Vagina (tissue), 2 donors: ENCODE measurements around the gene SUPT6H.

ENCODE experiments used
- POLR2A ChIP-seq, 2 donors: fragments of 450-650 bp; IDR thresholded peaks; one replicate each; pipeline ENCODE4 v1.6.1; 2017; ENCODE audit warnings: antibody characterized with exemption in 2 of 2, mild to moderate bottlenecking in 2 of 2, moderate library complexity in 2 of 2
- POLR2AphosphoS5 ChIP-seq, 2 donors: sonication (generic); formaldehyde crosslinking; IDR thresholded peaks; one replicate each; pipeline ENCODE4 v1.9.0; 2017; ENCODE audit warnings: antibody characterized with exemption in 2 of 2, mild to moderate bottlenecking in 2 of 2, low read depth in 1 of 2; ENCODE audit not compliant: insufficient read depth in 1 of 2
- TF ChIP-seq, protein P1 (sequence below), 3 experiments: fragments of 450-650 bp in 2 of 3; fragments of 200-600 bp in 1 of 3; sonication (generic) in 1 of 3; IDR thresholded peaks; one replicate each; pipeline ENCODE4 v1.5.1; 2017 to 2019; ENCODE audit warnings: antibody characterized with exemption in 3 of 3, mild to moderate bottlenecking in 2 of 3, moderate library complexity in 2 of 3

- TF ChIP-seq, protein P1, sequence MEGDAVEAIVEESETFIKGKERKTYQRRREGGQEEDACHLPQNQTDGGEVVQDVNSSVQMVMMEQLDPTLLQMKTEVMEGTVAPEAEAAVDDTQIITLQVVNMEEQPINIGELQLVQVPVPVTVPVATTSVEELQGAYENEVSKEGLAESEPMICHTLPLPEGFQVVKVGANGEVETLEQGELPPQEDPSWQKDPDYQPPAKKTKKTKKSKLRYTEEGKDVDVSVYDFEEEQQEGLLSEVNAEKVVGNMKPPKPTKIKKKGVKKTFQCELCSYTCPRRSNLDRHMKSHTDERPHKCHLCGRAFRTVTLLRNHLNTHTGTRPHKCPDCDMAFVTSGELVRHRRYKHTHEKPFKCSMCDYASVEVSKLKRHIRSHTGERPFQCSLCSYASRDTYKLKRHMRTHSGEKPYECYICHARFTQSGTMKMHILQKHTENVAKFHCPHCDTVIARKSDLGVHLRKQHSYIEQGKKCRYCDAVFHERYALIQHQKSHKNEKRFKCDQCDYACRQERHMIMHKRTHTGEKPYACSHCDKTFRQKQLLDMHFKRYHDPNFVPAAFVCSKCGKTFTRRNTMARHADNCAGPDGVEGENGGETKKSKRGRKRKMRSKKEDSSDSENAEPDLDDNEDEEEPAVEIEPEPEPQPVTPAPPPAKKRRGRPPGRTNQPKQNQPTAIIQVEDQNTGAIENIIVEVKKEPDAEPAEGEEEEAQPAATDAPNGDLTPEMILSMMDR (IDR thresholded peaks at IDR 0.05), result no peak
- TF ChIP-seq POLR2AphosphoS5 (IDR thresholded peaks at IDR 0.05; ENCODE audit: insufficient read depth in 1 of 2, low read depth in 1 of 2) (no peak), POLR2A (IDR thresholded peaks at IDR 0.05) (no peak)
These were observed 58.4 kb downstream of the SUPT6H start for GRCh38 chr17:28720247-28720996.
